ENCODE measurements around the gene SHROOM1. TPM values are rescaled to one million over a fixed set of nuclear protein-coding genes. Genes with fewer than 3 reads are reported as not detected.

SHROOM1 gene
- total RNA-seq, 4 donors from 2014 or later, result 2.7 to 10.7 (median 3.7) TPM

DNA sequence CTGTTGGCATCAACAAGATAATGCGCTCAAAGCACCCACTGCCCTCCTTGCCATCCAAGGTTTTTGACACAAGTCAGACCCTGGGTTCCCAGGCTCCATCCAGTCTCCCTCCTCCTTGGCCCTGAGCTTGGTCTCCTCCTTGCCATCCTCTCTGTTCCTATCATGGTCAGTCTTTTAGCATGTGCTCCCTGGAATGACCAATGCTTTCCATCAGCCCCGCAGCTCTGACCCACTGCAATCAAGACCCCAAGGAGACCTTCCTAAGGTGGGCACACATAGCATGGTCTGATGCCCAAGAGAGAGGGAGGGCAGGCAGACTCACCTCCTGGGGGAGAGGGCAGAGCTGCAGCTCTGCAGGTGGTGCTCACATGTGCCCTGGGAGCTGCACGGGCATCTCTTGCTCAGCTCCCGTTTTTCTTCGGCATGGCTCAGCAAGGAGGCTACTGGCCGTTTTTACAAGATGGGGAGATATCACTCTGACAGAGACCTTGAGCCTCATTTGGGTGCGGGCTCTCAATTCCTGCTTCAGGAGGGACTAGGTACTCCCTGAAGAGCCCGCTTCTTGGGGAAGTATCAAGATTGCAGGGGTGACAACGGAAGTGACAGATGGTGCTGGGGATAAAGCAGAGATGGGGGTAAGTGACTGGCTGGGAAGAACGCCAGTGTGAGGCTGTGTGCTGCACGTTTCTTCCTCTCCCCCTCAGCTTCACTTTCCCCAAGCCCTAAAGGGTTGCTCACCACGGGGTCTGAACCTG lies 56.7 kb downstream of the SHROOM1 start:
- intact Hi-C loops (cut with DNase I), result no loop called here
- Histone ChIP-seq H3K4me1 (peaks cover 34 to 82% (median 43%) of the 10 kb centered on the region in 3 donors), H3K27ac (peak overlapping the region in 2 of 4 donors; percentile 82 to 91), H3K36me3 (no peaks in the 10 kb centered on the region), H3K4me3 (no peak overlapping the region), H3K9me3 (no peaks in the 10 kb centered on the region), H3K27me3 (no peaks in the 10 kb centered on the region)
- 48 to 51% methylated on average over 7 to 9 of the region's 12 CpGs for WGBS, 2 donors
- no peak for DNase-seq
- no peak for TF ChIP-seq POLR2A (IDR thresholded peaks at IDR 0.05)
- TF ChIP-seq, protein P1, sequence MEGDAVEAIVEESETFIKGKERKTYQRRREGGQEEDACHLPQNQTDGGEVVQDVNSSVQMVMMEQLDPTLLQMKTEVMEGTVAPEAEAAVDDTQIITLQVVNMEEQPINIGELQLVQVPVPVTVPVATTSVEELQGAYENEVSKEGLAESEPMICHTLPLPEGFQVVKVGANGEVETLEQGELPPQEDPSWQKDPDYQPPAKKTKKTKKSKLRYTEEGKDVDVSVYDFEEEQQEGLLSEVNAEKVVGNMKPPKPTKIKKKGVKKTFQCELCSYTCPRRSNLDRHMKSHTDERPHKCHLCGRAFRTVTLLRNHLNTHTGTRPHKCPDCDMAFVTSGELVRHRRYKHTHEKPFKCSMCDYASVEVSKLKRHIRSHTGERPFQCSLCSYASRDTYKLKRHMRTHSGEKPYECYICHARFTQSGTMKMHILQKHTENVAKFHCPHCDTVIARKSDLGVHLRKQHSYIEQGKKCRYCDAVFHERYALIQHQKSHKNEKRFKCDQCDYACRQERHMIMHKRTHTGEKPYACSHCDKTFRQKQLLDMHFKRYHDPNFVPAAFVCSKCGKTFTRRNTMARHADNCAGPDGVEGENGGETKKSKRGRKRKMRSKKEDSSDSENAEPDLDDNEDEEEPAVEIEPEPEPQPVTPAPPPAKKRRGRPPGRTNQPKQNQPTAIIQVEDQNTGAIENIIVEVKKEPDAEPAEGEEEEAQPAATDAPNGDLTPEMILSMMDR (IDR thresholded peaks at IDR 0.05), result no peak

DNA sequence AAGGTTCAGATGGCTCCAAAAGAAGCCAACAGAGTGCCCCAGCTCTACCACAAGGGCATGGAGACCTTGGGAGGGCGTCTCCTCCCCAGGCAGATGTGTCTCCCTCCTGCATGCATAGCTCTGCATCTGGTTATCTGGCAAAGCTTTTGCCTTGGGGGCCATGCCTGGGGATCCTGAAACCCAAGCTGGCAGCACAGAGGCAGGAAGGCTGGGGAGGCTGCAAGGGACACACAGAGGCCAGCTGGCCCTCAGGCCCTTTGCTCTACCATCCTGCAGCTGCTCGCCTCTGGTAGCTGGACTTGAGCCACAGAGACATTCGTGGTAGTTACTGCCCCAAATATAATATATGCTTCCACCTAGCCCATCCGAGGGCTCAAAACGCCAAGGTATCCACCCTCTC lies 57.3 kb downstream of the SHROOM1 start:
- Histone ChIP-seq H3K36me3 (no peaks in the 10 kb centered on the region), H3K4me3 (no peak overlapping the region), H3K27ac (peak overlapping the region in 1 of 4 donors; percentile 71), H3K9me3 (no peaks in the 10 kb centered on the region), H3K27me3 (no peaks in the 10 kb centered on the region), H3K4me1 (peaks cover 39 to 84% (median 39%) of the 10 kb centered on the region in 3 donors)
- intact Hi-C loops (cut with DNase I), result no loop called here
- no peak for DNase-seq
- TF ChIP-seq, protein P1 (IDR thresholded peaks at IDR 0.05), result no peak
- no peak for TF ChIP-seq POLR2A (IDR thresholded peaks at IDR 0.05)
- WGBS, 2 donors, result 85 to 91% methylated on average over 3 to 4 of the region's 5 CpGs

DNA sequence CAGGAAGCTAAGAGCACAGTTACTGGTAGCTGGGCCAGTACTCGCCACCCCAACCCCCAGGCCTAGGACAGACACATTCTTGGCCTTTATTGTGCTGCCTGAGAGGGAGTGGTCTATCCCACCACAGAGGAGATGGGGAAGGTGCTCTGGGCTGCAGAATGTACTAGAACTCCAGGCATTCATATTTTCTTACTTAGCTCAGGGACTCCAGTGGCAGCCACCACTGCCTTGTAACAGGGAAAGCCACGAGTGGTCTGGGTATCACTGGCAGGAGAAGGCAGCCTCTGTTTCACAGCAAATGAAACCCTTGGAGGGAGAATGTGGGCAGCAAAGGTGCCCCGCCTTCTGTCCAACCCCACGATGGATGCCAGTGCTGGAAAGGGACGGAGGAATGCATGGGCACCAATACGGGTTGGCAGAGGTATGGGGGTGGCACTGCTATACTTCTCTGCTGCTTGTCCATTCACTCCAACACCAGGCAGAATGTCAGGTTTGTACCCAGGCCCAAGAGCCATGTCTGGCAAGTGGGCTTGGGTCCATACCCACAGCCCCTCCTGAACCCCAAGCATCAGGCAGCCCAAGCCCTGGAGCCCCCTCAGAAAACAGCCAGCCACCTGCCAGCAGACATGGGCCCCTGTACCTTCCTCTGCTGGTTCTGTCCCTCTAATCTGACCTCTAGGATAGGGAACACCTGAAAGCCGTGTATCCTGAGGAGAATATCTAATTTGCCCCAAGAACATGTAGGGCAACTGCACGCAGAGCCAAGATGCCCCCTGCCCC lies 58.0 kb downstream of the SHROOM1 start:
- TF ChIP-seq POLR2A (IDR thresholded peaks at IDR 0.05), result no peak
- TF ChIP-seq, protein P1 (IDR thresholded peaks at IDR 0.05), result no peak
- Histone ChIP-seq H3K27me3 (no peaks in the 10 kb centered on the region), H3K9me3 (no peaks in the 10 kb centered on the region), H3K4me1 (peaks cover 37 to 84% (median 39%) of the 10 kb centered on the region in 3 donors), H3K4me3 (no peak overlapping the region), H3K36me3 (no peaks in the 10 kb centered on the region), H3K27ac (peak overlapping the region in 2 of 4 donors; percentile 62 to 71)
- DNase-seq, result no peak
- WGBS, 2 donors, result 85 to 92% methylated on average over 5 to 8 of the region's 8 CpGs
- intact Hi-C loops (cut with DNase I), result no loop called here

Small RNA genes within 50 kb of the gene (small RNA-seq; reads per million reads assigned to genes)
- 0 to 0.15 (median 0) reads per million in 4 donors for gene RNA5SP192

Other genes starting within 250 kb of the SHROOM1 start
- gene IL13, start 172.5 kb downstream of the SHROOM1 start, total RNA-seq, result not detected
- gene IL4, start 156.7 kb downstream of the SHROOM1 start, total RNA-seq, result not detected
- gene KIF3A, start 93.1 kb downstream of the SHROOM1 start, total RNA-seq, result 1 to 10 TPM; 2.2 to 7.6 (median 4.6) TPM
- gene CCNI2, start 83.2 kb downstream of the SHROOM1 start, total RNA-seq, result under 1 TPM in 2 of 4 donors, not detected in 2; 0.19 to 0.29 TPM
- 10 to 100 TPM; 31.9 to 44.9 (median 38.3) TPM for gene SEPTIN8, start 53.4 kb downstream of the SHROOM1 start, total RNA-seq
- gene SOWAHA, start 17.3 kb downstream of the SHROOM1 start, total RNA-seq, result under 1 TPM in 2 of 4 donors, not detected in 2; 0.13 to 0.45 TPM
- gene GDF9, start 35.8 kb upstream of the SHROOM1 start, total RNA-seq, result under 1 TPM in 2 of 4 donors, not detected in 2; 0.26 to 0.40 TPM
- 100 to 1,000 TPM; 160 to 232 (median 193) TPM for gene UQCRQ, start 36.0 kb upstream of the SHROOM1 start, total RNA-seq
- 1 to 10 TPM in 2 of 4 donors, under 1 TPM in 2; 0.29 to 2.3 (median 0.92) TPM for gene LEAP2, start 43.0 kb upstream of the SHROOM1 start, total RNA-seq
- gene AFF4, start 133.0 kb upstream of the SHROOM1 start, total RNA-seq, result 10 to 100 TPM; 35.1 to 69.2 (median 64.0) TPM
- gene ZCCHC10, start 195.9 kb upstream of the SHROOM1 start, total RNA-seq, result 10 to 100 TPM in 3 of 4 donors, 1 to 10 TPM in 1; 7.0 to 29.7 (median 13.3) TPM
- gene HSPA4, start 221.4 kb upstream of the SHROOM1 start, total RNA-seq, result 10 to 100 TPM; 47.7 to 82.4 (median 67.3) TPM

All from esophagus squamous epithelium (tissue), 5 donors.